Activated CD8-positive, alpha-beta memory T cell treated with anti-CD3 and anti-CD28 coated beads, Interleukin-2, amount 50 U/mL, for 48 hours (primary cell): ENCODE measurements around the gene WDPCP.
"Not testable (repeated sequence)": the region's sequence is repeated elsewhere in the genome, so short reads cannot be mapped to it uniquely, and the experiment has no call there.

Experiments used
- DNase-seq: peaks from one replicate; pipeline ENCODE4 v3.0.0-alpha.2; 2020

The WDPCP gene

DNA sequence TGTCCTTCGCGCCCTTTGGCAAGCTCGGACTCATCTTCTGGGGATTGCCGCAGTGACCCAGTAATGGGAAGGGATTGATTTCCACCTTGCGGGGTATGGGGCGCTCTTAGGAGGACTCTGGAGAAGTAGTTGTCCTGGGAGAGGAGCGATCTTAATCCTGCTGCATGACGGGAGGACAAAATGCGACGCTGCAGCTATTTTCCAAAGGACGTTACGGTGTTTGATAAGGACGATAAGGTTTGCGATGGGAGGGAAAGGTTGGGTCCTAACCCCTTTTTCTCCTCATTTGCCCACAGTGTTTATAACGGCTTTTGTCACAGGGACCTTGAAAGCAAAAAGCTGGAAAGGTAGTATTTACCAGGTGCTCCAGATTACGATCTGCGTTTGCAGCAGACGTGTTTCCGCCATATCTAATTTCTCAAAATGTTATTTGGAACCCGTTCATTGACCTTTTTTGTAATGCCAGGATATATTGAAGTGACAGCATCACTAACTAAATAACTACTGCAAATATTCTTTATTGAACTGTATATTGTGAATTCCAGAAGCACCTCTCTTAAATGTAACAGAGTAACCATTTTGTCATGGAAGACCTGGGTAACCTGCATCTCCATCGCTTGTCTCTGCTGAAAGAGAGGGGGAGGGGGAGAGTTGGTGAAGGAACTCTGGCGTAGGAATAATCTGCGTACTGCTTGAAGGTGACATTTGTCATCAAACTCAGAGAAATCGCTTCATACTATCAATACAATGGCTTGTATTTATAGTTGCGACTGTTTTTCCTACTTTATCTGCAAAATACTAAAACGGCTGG is 1.1 kb upstream of the WDPCP start:
- no peak for DNase-seq

GRCh38 chr2:63587814-63588384 is 378 bp downstream of the WDPCP start:
- DNase-seq = no peak

GRCh38 chr2:63582873-63583272 is 5.4 kb downstream of the WDPCP start:
- no peak for DNase-seq

- DNase-seq = no peak
Observed at GRCh38 chr2:63581298-63581961, 6.8 kb downstream of the WDPCP start.

DNA sequence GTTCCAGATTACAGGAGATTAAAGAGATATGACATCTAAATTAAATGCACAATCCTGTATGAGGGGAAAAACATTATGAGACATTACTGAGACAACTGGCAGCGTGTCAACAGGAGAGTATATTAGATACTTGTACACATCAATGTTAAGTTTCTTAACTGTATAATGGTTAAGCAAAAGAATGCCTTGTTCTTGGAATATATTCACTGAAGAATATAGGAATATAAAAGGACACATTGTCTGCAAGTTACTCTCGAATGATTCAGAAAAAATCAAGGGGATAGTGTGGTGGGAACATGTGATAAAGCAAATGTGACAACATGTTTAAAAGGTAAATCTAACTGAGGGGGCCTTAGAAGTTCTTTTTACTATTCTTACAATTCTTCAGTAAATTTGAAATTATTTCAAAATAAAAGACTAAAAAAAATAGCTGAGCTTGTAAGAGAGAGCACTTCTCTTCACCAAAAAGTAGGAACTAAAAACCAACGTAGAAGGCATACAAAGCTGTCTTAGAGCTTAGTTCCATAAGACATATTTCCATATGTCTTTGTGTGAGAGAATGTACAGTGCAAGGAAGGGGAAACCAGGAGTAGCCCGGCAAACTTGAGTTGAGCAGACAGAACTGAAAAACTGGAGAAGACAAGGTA is 7.5 kb downstream of the WDPCP start:
- no peak for DNase-seq

DNA sequence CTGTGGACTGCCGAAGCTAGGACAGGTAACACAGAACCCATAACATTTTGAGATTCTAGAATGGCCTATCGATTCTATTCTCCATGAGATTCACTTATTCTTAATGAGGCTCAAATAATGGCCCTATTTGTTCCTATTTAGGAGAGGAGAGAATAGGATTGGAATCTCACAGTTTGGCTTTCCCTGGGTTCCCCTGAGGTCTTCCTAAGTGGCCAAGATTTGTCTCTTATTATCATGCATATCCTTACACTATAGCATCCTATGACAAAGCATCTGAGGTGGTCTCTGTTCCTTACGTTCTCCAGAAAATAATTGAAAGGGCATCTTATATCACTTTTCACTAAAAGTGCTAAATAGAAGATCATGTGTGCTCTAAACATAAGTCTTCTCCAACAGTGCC is 9.5 kb downstream of the WDPCP start:
- DNase-seq = no peak

- DNase-seq = no peak
Observed at GRCh38 chr2:63576546-63576945, 11.7 kb downstream of the WDPCP start.

- DNase-seq = not testable (repeated sequence)
Observed at GRCh38 chr2:63573726-63574345, 14.4 kb downstream of the WDPCP start.

- DNase-seq = not testable (repeated sequence)
Observed at GRCh38 chr2:63573026-63573425, 15.3 kb downstream of the WDPCP start.

DNA sequence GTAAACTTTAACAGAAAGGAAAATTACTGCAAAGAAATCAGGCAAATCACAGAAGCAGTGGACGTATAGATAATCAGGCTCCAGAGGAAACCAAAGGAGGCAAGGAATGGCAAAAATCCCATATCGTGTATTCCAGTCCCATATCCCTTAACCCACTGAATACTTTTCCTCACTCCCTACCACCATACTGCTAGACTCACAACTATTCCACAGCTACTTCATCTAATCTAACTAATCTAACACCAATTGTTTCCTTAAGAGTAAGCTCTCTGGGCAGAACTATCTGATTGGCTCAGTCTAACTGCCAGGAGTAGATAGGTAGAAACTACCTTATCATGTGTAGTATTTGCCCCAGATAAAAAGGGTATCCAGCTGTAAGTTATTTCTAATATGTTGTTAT is 16.3 kb downstream of the WDPCP start:
- no peak for DNase-seq

DNA sequence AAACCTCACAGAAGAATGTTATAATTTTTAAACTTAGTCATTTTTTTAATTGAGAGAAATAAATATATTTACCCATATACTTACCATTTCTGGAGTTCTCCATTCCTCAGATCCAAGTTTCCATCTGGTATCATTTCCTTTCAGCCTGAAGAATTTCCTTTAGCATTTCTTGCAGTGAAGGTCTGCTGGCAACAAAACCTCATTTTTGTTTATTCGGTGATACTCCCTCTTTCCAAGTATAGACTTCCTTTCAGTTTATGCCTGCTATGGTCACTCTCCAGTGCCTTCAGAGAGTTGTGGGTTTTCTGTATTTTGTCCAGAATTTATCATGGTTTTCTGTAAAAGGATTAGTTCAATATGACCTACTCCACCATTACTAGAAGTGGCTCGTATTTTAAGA is 17.0 kb downstream of the WDPCP start:
- DNase-seq = no peak

- DNase-seq = no peak
Observed at GRCh38 chr2:63569740-63570139, 18.5 kb downstream of the WDPCP start.

DNA sequence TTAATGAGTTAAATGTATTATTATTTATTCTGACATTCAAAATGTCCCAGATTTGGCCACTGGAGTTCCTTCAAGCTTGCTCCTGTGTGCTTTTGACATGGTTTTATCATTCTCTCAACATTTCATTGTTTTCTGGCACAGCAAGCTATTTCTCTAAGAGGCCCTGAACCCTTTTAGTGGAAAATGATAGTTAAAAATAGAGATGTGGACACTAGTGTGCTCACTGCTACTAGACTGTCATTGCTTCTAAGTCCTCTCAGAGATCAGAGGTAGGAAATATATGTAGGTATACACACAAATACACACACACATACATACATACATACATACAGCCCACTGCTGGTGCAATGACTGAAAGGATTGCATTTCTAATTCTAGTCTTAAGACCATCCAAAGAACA is 25.5 kb downstream of the WDPCP start:
- DNase-seq = no peak

GRCh38 chr2:63558922-63559321 is 29.4 kb downstream of the WDPCP start:
- not testable (repeated sequence) for DNase-seq

DNA sequence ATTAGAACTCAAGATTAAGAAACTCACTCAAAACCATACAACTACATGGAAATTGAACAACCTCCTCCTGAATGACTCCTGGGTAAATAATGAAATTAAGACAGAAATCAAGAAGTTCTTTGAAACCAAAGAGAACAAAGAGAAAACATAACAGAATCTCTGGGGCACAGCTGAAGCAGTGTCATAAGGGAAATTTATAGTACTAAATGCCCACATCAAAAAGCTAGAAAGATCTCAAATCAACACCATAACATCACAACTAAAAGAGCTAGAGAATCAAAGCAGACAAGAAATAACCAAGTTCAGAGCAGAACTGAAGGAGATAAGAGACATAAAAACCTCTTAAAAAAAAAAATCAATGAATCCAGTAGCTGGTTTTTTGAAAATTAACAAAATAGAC is 30.5 kb downstream of the WDPCP start:
- not testable (repeated sequence) for DNase-seq

GRCh38 chr2:63555931-63556330 is 32.3 kb downstream of the WDPCP start:
- no peak for DNase-seq

- no peak for DNase-seq
Observed at GRCh38 chr2:63555299-63555698, 33.0 kb downstream of the WDPCP start.

GRCh38 chr2:63553049-63553448 is 35.2 kb downstream of the WDPCP start:
- no peak for DNase-seq

DNA sequence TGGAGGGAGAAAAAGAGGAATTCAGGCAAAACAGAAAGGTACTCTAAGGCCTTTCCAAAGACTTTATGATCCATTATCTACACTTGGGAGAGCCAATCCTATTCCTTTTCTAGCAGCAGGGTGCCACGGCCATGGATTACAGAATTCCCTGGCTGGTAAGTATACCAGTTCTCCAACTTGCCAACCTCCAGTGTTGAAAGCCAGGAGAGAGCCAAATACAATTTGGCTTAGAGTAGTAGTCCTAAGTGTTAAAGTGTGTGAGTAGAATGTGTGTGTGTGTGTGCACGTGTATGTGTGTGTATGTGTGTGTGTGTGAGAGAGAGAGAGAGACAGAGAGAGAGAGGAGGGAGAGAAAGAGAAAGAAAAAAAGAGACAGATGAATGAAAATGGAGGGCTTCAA is 43.3 kb downstream of the WDPCP start:
- DNase-seq = no peak

- no peak for DNase-seq
Observed at GRCh38 chr2:63544017-63544627, 44.2 kb downstream of the WDPCP start.

- no peak for DNase-seq
Observed at GRCh38 chr2:63539416-63540162, 48.7 kb downstream of the WDPCP start.

DNA sequence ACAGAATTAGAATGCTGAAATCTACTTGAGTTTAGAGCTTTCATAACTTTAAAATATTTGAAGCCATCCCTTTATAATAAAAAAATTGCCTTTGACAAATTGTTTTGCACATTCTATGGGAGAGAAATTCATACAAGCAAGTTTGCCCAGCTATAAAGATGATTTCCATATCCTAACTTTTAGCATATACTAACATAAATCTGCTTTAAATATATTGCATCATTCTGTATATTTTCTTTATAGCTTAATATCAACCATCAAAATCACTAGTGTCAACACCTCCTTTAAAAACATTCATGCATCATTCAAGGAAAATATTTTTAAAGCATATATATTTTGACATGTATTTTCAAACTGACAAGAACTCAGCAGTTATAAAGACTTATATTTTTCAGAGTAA is 49.9 kb downstream of the WDPCP start:
- no peak for DNase-seq
